PC-9 (cell line): ENCODE measurements around the gene STING1. TPM values are rescaled to one million over a fixed set of nuclear protein-coding genes. Genes with fewer than 3 reads are reported as not detected.
"Not testable (repeated sequence)": the region's sequence is repeated elsewhere in the genome, so short reads cannot be mapped to it uniquely, and the experiment has no call there.

Source experiments
- BruUV-seq: library from RNA; stranded (reverse); fragments of 400-500 nt; replicated peaks from 2 replicates; lab custom pipeline; 2021; lab: Mats Ljungman, UMichigan
- CTCF ChIA-PET: fragments of 300-600 bp; sonication (Branson Sonifier 250); formaldehyde crosslinking; loops from one replicate; lab custom pipeline; 2022; ENCODE audit warnings: antibody characterized with exemption; lab: Charles Lee
- POLR2A ChIA-PET: fragments of 300-600 bp; sonication (Branson Sonifier 250); formaldehyde crosslinking; loops from one replicate; lab custom pipeline; 2022; ENCODE audit warnings: antibody characterized with exemption; ENCODE audit not compliant: unreplicated experiment; lab: Charles Lee
- DNase-seq, 2 experiments: peaks; one replicate each; pipeline versions ENCODE4 v3.0.0 to v3.0.0-alpha.2; 2015 to 2022; ENCODE audit warnings: mixed read lengths in 1 of 2
- H2AFZ ChIP-seq: fragments of 200-600 bp; sonication (generic); 2 replicates; pipeline ENCODE4 v1.8.1; 2017; ENCODE audit warnings: antibody characterized with exemption
- H3F3A ChIP-seq: fragments of 200-600 bp; sonication (generic); 2 replicates; pipeline ENCODE4 v1.8.1; 2017; ENCODE audit warnings: antibody characterized with exemption, mild to moderate bottlenecking, low read depth; ENCODE audit not compliant: insufficient read depth
- H3K27ac ChIP-seq: fragments of 200-600 bp; sonication (generic); 2 replicates; pipeline ENCODE4 v1.6.1; 2016; ENCODE audit warnings: mixed run types
- H3K27me3 ChIP-seq: fragments of 200-600 bp; sonication (generic); 2 replicates; pipeline ENCODE4 v1.6.1; 2016; ENCODE audit warnings: low read depth, mixed run types; ENCODE audit not compliant: insufficient read depth
- H3K36me3 ChIP-seq: fragments of 200-600 bp; sonication (generic); 2 replicates; pipeline ENCODE4 v1.6.1; 2016; ENCODE audit warnings: low read depth, mixed run types
- H3K4me1 ChIP-seq: fragments of 200-600 bp; sonication (generic); replicated peaks from 2 replicates; pipeline ENCODE4 v1.6.1; 2016; ENCODE audit warnings: mixed run types; ENCODE audit not compliant: insufficient read depth
- H3K4me2 ChIP-seq: fragments of 200-600 bp; sonication (generic); 2 replicates; pipeline ENCODE4 v1.6.1; 2017; ENCODE audit warnings: mixed run types
- H3K4me3 ChIP-seq: fragments of 200-600 bp; sonication (generic); 2 replicates; pipeline ENCODE4 v1.6.1; 2016; ENCODE audit warnings: mixed run types
- H3K79me2 ChIP-seq: fragments of 200-600 bp; sonication (generic); 2 replicates; pipeline ENCODE4 v1.6.1; 2017; ENCODE audit warnings: low read depth, mixed run types
- H3K9me2 ChIP-seq: fragments of 200-600 bp; sonication (generic); 2 replicates; pipeline ENCODE4 v1.8.1; 2017; ENCODE audit warnings: mild to moderate bottlenecking; ENCODE audit not compliant: insufficient read depth
- H3K9me3 ChIP-seq: fragments of 200-600 bp; sonication (generic); 2 replicates; pipeline ENCODE4 v1.8.1; 2016; ENCODE audit warnings: low read depth; ENCODE audit not compliant: insufficient read depth
- H4K20me1 ChIP-seq: fragments of 200-600 bp; sonication (generic); 2 replicates; pipeline ENCODE4 v1.8.1; 2017; ENCODE audit not compliant: insufficient read depth
- CTCF ChIP-seq: fragments of 200-600 bp; sonication (generic); conservative IDR thresholded peaks from 2 replicates; pipeline ENCODE4 v1.6.1; 2017; ENCODE audit warnings: mixed run types, antibody characterized with exemption, mild to moderate bottlenecking, moderate library complexity
- EZH2 ChIP-seq: fragments of 200-600 bp; sonication (generic); IDR thresholded peaks from 2 replicates; pipeline ENCODE4 v1.8.0; 2017; ENCODE audit warnings: antibody characterized with exemption, low read depth
- intact Hi-C: fragments of 100-400 bp; cut with micrococcal nuclease; formaldehyde crosslinking; loops from one replicate; pipeline ENCODE4 v1.10.0; 2022; ENCODE audit not compliant: unreplicated experiment
- total RNA-seq: library from RNA; stranded (reverse); gene quantifications from 2 replicates; pipeline ENCODE4 v1.2.3, GENCODE V29; 2021

Gene STING1
- total RNA-seq, 1 experiment from 2014 or later: 27.6 TPM

GRCh38 chr5:139443831-139444453 lies 38.6 kb downstream of the STING1 start:
- Histone ChIP-seq H3K36me3 (no peaks in the 10 kb centered on the region), H3K79me2 (no peaks in the 10 kb centered on the region), H3K9me2 (no peaks in the 10 kb centered on the region), H3F3A (no peaks in the 10 kb centered on the region), H3K4me1 (peaks cover 7% of the 10 kb centered on the region), H3K9me3 (no peaks in the 10 kb centered on the region), H3K27me3 (no peaks in the 10 kb centered on the region), H3K4me3 (no peak overlapping the region), H3K4me2 (no peak overlapping the region), H3K27ac (no peak overlapping the region), H4K20me1 (no peaks in the 10 kb centered on the region), H2AFZ (no peak overlapping the region)
- peak in 1 of 2 experiments; percentile 49 for DNase-seq
- TF ChIP-seq EZH2 (no peak), CTCF (no peak)
- intact Hi-C loops: no loop called here
- CTCF ChIA-PET: interaction anchor here (0.6 kb wide), 1 partner anchor 51 kb away, joined by 4 read pairs; no protein-coding TSS in a partner anchor
- POLR2A ChIA-PET: interaction anchor here (0.6 kb wide), 1 partner anchor 767 kb away, joined by 5 read pairs; no protein-coding TSS in a partner anchor
- BruUV-seq: no TSS peak

GRCh38 chr5:139440416-139440815 lies 42.1 kb downstream of the STING1 start:
- H3K9me3 ChIP-seq, H3K4me2 ChIP-seq, CTCF ChIA-PET, POLR2A ChIA-PET, H3K9me2 ChIP-seq, intact Hi-C loops, H3K36me3 ChIP-seq, H3K27me3 ChIP-seq, H2AFZ ChIP-seq, DNase-seq, H3K4me3 ChIP-seq, H3F3A ChIP-seq, H4K20me1 ChIP-seq, H3K27ac ChIP-seq, BruUV-seq, H3K79me2 ChIP-seq: not testable (repeated sequence)
- peaks cover 11% of the 10 kb centered on the region for H3K4me1 ChIP-seq

GRCh38 chr5:139439013-139439903 lies 43.3 kb downstream of the STING1 start, which contains the start of gene DNAJC18:
Gene DNAJC18, minus strand, starts transcription at chr5:139439525. Its CDS starts 80 bp downstream, at chr5:139439445.
- Histone ChIP-seq H3K27ac (peak within 1 kb of the TSS; percentile 70), H3K36me3 (no peaks in the 10 kb centered on the region), H3K9me3 (no peaks in the 10 kb centered on the region), H4K20me1 (no peaks in the 10 kb centered on the region), H3K4me1 (peaks cover 11% of the 10 kb centered on the region), H3K4me3 (peak within 1 kb of the TSS; percentile 91), H2AFZ (peak within 1 kb of the TSS; percentile 100), H3K27me3 (no peaks in the 10 kb centered on the region), H3K4me2 (peak within 1 kb of the TSS; percentile 82), H3K79me2 (no peaks in the 10 kb centered on the region), H3F3A (no peaks in the 10 kb centered on the region), H3K9me2 (no peaks in the 10 kb centered on the region)
- no TSS peak for BruUV-seq
- intact Hi-C loops: no loop called here
- ChIA-PET CTCF (no interaction called here), POLR2A (interaction anchor here (0.6 to 0.7 kb wide), 3 partner anchors 43 to 63 kb away, joined by 3 to 4 read pairs (median 3); partner anchors contain the start of gene STING1)
- peak; percentile 75 to 83 for DNase-seq
- TF ChIP-seq EZH2 (no peak), CTCF (no peak)
